ENCODE results near the gene NCOA1.

The NCOA1 gene

GRCh38 chr2:24497685-24498084 lies 6.6 kb downstream of the NCOA1 start:
- no peak for DNase-seq (ENCODE audit: low read depth, low spot score)
- no peak overlapping the region for H3K4me3 ChIP-seq (ENCODE audit: low read length)

GRCh38 chr2:24498121-24498520 lies 7.1 kb downstream of the NCOA1 start:
- H3K4me3 ChIP-seq (ENCODE audit: low read length) = no peak overlapping the region
- no peak for DNase-seq (ENCODE audit: low read depth, low spot score)

- no peak overlapping the region for H3K4me3 ChIP-seq (ENCODE audit: low read length)
- no peak for DNase-seq (ENCODE audit: low read depth, low spot score)
Measured at GRCh38 chr2:24501813-24502212, 10.8 kb downstream of the NCOA1 start.

GRCh38 chr2:24505534-24506275 lies 14.7 kb downstream of the NCOA1 start:
- DNase-seq (ENCODE audit: low read depth, low spot score) = no peak
- no peak overlapping the region for H3K4me3 ChIP-seq (ENCODE audit: low read length)

- no peak overlapping the region for H3K4me3 ChIP-seq (ENCODE audit: low read length)
- DNase-seq (ENCODE audit: low read depth, low spot score) = no peak
Measured at GRCh38 chr2:24507549-24507948, 16.5 kb downstream of the NCOA1 start.

- DNase-seq (ENCODE audit: low read depth, low spot score) = no peak
- no peak overlapping the region for H3K4me3 ChIP-seq (ENCODE audit: low read length)
Measured at GRCh38 chr2:24508878-24509277, 17.8 kb downstream of the NCOA1 start.

- DNase-seq (ENCODE audit: low read depth, low spot score) = no peak
- H3K4me3 ChIP-seq (ENCODE audit: low read length) = no peak overlapping the region
Measured at GRCh38 chr2:24509425-24509824, 18.4 kb downstream of the NCOA1 start.

GRCh38 chr2:24509840-24510239 lies 18.8 kb downstream of the NCOA1 start:
- no peak for DNase-seq (ENCODE audit: low read depth, low spot score)
- H3K4me3 ChIP-seq (ENCODE audit: low read length) = no peak overlapping the region

GRCh38 chr2:24510771-24511170 lies 19.7 kb downstream of the NCOA1 start:
- no peak for DNase-seq (ENCODE audit: low read depth, low spot score)
- no peak overlapping the region for H3K4me3 ChIP-seq (ENCODE audit: low read length)

- no peak for DNase-seq (ENCODE audit: low read depth, low spot score)
Measured at GRCh38 chr2:24511198-24511597, 20.1 kb downstream of the NCOA1 start.

GRCh38 chr2:24511894-24512293 lies 20.8 kb downstream of the NCOA1 start:
- no peak for DNase-seq (ENCODE audit: low read depth, low spot score)
- no peak overlapping the region for H3K4me3 ChIP-seq (ENCODE audit: low read length)

More at GRCh38 chr2:24511198-24511597, 20.1 kb downstream of the NCOA1 start:
- no peak overlapping the region for H3K4me3 ChIP-seq (ENCODE audit: low read length)

- no peak for DNase-seq (ENCODE audit: low read depth, low spot score)
Measured at GRCh38 chr2:24512404-24512803, 21.4 kb downstream of the NCOA1 start.

GRCh38 chr2:24512831-24513230 lies 21.8 kb downstream of the NCOA1 start:
- H3K4me3 ChIP-seq (ENCODE audit: low read length) = no peak overlapping the region
- no peak for DNase-seq (ENCODE audit: low read depth, low spot score)

More at GRCh38 chr2:24512404-24512803, 21.4 kb downstream of the NCOA1 start:
- no peak overlapping the region for H3K4me3 ChIP-seq (ENCODE audit: low read length)

GRCh38 chr2:24513281-24514071 lies 22.4 kb downstream of the NCOA1 start:
- DNase-seq (ENCODE audit: low read depth, low spot score) = no peak
- H3K4me3 ChIP-seq (ENCODE audit: low read length) = no peak overlapping the region

GRCh38 chr2:24514820-24515219 lies 23.8 kb downstream of the NCOA1 start:
- no peak for DNase-seq (ENCODE audit: low read depth, low spot score)
- H3K4me3 ChIP-seq (ENCODE audit: low read length) = no peak overlapping the region

- DNase-seq (ENCODE audit: low read depth, low spot score) = no peak
- no peak overlapping the region for H3K4me3 ChIP-seq (ENCODE audit: low read length)
Measured at GRCh38 chr2:24515335-24515734, 24.3 kb downstream of the NCOA1 start.

- no peak overlapping the region for H3K4me3 ChIP-seq (ENCODE audit: low read length)
- no peak for DNase-seq (ENCODE audit: low read depth, low spot score)
Measured at GRCh38 chr2:24515831-24516230, 24.8 kb downstream of the NCOA1 start.

GRCh38 chr2:24517247-24517646 lies 26.2 kb downstream of the NCOA1 start:
- no peak overlapping the region for H3K4me3 ChIP-seq (ENCODE audit: low read length)
- no peak for DNase-seq (ENCODE audit: low read depth, low spot score)

- no peak overlapping the region for H3K4me3 ChIP-seq (ENCODE audit: low read length)
- no peak for DNase-seq (ENCODE audit: low read depth, low spot score)
Measured at GRCh38 chr2:24520175-24520574, 29.1 kb downstream of the NCOA1 start.

GRCh38 chr2:24521162-24521857 lies 30.3 kb downstream of the NCOA1 start:
- no peak overlapping the region for H3K4me3 ChIP-seq (ENCODE audit: low read length)
- no peak for DNase-seq (ENCODE audit: low read depth, low spot score)
